Adrenal gland (tissue), 12 donors: ENCODE results near the gene CCDC63. TPM values are rescaled to one million over a fixed set of nuclear protein-coding genes. Genes with fewer than 3 reads are reported as not detected.

Experiments used
- DNase-seq, 7 donors: peaks; one replicate each; pipeline ENCODE4 v3.0.0-alpha.2; 2019 to 2020
- H3K27ac ChIP-seq, 5 donors: fragments of 200-600 bp; sonication (generic) in 4 of 5; 1 replicate in 3 of 5; 2 replicates in 2 of 5; pipeline versions ENCODE4 v1.5.1 to v1.8.0; 2016 to 2020; ENCODE audit warnings: mild to moderate bottlenecking in 1 of 5
- H3K27me3 ChIP-seq: fragments of 200-600 bp; 2 replicates; pipeline ENCODE4 v1.8.0; 2021
- H3K36me3 ChIP-seq, 2 donors: fragments of 200-600 bp; replicated peaks in 1 of 2; 1 replicate in 1 of 2; 2 replicates in 1 of 2; pipeline versions ENCODE4 v1.5.1 to v1.8.0; 2018 to 2022
- H3K4me1 ChIP-seq, 2 donors: fragments of 200-600 bp; replicated peaks in 1 of 2; 1 replicate in 1 of 2; 2 replicates in 1 of 2; pipeline versions ENCODE4 v1.5.1 to v1.8.0; 2018 to 2021
- H3K4me3 ChIP-seq, 4 donors: fragments of 200-600 bp; sonication (generic) in 3 of 4; one replicate each; pipeline ENCODE4 v1.5.1; 2016 to 2018
- H3K9me3 ChIP-seq, 3 donors: fragments of 200-600 bp; sonication (generic) in 1 of 3; replicated peaks in 1 of 3; 1 replicate in 2 of 3; 2 replicates in 1 of 3; pipeline versions ENCODE4 v1.5.1 to v1.8.0; 2016 to 2021
- POLR2A ChIP-seq, 2 donors: fragments of 450-650 bp; IDR thresholded peaks; one replicate each; pipeline ENCODE4 v1.6.1; 2017; ENCODE audit warnings: antibody characterized with exemption in 2 of 2, mild to moderate bottlenecking in 2 of 2, moderate library complexity in 1 of 2
- WGBS, 4 donors: extraction: QIAGEN DNeasy Blood & Tissue Kit in 2 of 4; methylation state at CpG; one replicate each; pipeline versions ENCODE4 v1.1.5 to v1.1.7; 2013 to 2017; 5-methylcytosine and 5-hydroxymethylcytosine counted together
- intact Hi-C, 2 donors: fragments of 100-400 bp; cut with DNase I; formaldehyde crosslinking; loops; one replicate each; pipeline versions ENCODE4 v1.14.1 to v1.15.0; 2022 to 2023
- polyA plus RNA-seq, 3 donors: library from polyadenylated mRNA; stranded (reverse); fragments of 200-250 nt in 2 of 3; fragments of 350-450 nt in 1 of 3; fragmentation: Illumina TruSeq in 1 of 3; extraction: RNeasy Lipid Tissue Mini Kit (QIAGEN cat#74804) in 1 of 3; gene quantifications; one replicate each; pipeline ENCODE4 v1.2.3, GENCODE V29; 2013 to 2014
- total RNA-seq, 9 donors: library from RNA; depleted of rRNA in 4 of 9; stranded (reverse); fragments of >200 nt in 4 of 9; fragments of 120-200 nt in 1 of 9; fragmentation: NEBNext Ultra II Directional in 1 of 9; extraction: Animal tissue kit (Norgen Biotek cat#: 25700) in 1 of 9; gene quantifications; one replicate each; pipeline versions ENCODE4 v1.1.0 to v1.2.4, GENCODE V29; 2013 to 2023
- TF ChIP-seq, protein P1 (sequence below), 6 experiments: fragments of 450-650 bp in 4 of 6; fragments of 200-600 bp in 2 of 6; sonication (generic) in 1 of 6; IDR thresholded peaks; 1 replicate in 5 of 6; 2 replicates in 1 of 6; pipeline versions ENCODE4 v1.5.1 to v1.8.0; 2016 to 2021; ENCODE audit warnings: antibody characterized with exemption in 6 of 6, mild to moderate bottlenecking in 2 of 6, moderate library complexity in 1 of 6
- donor health status: healthy with polysubstance abuse.
- donor health status: Bipolar disorder and iron deficiency.
- donor health status: DM: yes; HTN: yes; CAD: no.
- donor health status: DM: no; HTN: no; CAD: no.
- donor health status: DM: no; HTN: no; CAD: no.
- donor health status: DM: yes; HTN: yes; CAD: no.

The CCDC63 gene
- total and polyA plus RNA-seq, 12 donors, result not detected

DNA sequence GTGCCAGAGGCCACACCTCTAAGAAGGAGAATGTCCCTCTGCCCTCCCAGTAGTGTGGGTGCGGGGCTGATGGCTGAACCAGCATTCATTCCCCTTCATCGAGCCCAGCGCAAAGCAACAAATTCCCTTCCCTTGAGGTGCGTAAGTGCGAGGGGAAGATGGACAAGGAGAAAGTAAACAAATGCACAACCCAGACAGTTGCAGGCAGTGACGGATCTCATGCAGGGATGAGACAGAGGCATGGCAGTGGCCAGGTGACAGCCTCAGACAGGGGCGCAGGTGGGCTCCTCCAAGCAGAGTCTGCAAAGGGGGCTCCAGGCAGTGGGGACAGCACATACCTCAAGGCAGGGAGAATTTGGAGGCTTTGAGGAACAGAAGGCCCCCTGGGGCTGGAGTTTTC lies 75.9 kb downstream of the CCDC63 start:
- Histone ChIP-seq H3K27ac (no peak overlapping the region), H3K4me1 (no peaks in the 10 kb centered on the region), H3K9me3 (no peaks in the 10 kb centered on the region), H3K27me3 (no peaks in the 10 kb centered on the region), H3K36me3 (no peaks in the 10 kb centered on the region), H3K4me3 (no peak overlapping the region)
- whole genome bisulfite sequencing, 4 donors, result 77 to 84% (median 83%) methylated on average over 7 of the region's 7 CpGs
- intact Hi-C loops, result no loop called here
- no peak for DNase-seq
- no peak for TF ChIP-seq POLR2A (IDR thresholded peaks at IDR 0.05)
- TF ChIP-seq, protein P1, sequence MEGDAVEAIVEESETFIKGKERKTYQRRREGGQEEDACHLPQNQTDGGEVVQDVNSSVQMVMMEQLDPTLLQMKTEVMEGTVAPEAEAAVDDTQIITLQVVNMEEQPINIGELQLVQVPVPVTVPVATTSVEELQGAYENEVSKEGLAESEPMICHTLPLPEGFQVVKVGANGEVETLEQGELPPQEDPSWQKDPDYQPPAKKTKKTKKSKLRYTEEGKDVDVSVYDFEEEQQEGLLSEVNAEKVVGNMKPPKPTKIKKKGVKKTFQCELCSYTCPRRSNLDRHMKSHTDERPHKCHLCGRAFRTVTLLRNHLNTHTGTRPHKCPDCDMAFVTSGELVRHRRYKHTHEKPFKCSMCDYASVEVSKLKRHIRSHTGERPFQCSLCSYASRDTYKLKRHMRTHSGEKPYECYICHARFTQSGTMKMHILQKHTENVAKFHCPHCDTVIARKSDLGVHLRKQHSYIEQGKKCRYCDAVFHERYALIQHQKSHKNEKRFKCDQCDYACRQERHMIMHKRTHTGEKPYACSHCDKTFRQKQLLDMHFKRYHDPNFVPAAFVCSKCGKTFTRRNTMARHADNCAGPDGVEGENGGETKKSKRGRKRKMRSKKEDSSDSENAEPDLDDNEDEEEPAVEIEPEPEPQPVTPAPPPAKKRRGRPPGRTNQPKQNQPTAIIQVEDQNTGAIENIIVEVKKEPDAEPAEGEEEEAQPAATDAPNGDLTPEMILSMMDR (IDR thresholded peaks at IDR 0.05), result no peak

DNA sequence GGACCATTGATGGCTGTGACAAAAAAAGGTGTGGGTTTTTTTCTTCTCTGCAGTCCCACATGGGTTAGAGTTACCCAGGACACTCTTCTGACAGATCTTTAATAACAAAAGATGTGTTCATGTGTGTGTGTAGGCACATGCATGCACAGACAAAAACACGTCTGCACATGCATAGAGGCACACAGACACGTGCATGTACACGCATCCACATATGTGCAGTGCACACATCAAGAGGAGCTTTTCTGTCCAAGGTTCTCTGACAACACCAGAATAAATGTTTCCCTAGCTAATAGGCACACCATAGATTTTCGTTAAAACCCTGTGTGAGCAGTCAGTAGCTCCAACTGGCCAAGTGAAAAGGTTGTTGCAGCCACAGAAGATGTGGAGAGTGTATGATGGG lies 76.4 kb downstream of the CCDC63 start:
- no peak overlapping the region for H3K27ac ChIP-seq
- 76 to 85% (median 82%) methylated on average over 3 to 4 of the region's 4 CpGs for WGBS, 4 donors
- TF ChIP-seq, protein P1 (IDR thresholded peaks at IDR 0.05), result no peak
- no peak for TF ChIP-seq POLR2A (IDR thresholded peaks at IDR 0.05)
- H3K27me3 ChIP-seq, result no peaks in the 10 kb centered on the region
- no peak overlapping the region for H3K4me3 ChIP-seq
- intact Hi-C loops, result no loop called here
- H3K36me3 ChIP-seq, result no peaks in the 10 kb centered on the region
- no peaks in the 10 kb centered on the region for H3K4me1 ChIP-seq
- no peaks in the 10 kb centered on the region for H3K9me3 ChIP-seq
- DNase-seq, result no peak

DNA sequence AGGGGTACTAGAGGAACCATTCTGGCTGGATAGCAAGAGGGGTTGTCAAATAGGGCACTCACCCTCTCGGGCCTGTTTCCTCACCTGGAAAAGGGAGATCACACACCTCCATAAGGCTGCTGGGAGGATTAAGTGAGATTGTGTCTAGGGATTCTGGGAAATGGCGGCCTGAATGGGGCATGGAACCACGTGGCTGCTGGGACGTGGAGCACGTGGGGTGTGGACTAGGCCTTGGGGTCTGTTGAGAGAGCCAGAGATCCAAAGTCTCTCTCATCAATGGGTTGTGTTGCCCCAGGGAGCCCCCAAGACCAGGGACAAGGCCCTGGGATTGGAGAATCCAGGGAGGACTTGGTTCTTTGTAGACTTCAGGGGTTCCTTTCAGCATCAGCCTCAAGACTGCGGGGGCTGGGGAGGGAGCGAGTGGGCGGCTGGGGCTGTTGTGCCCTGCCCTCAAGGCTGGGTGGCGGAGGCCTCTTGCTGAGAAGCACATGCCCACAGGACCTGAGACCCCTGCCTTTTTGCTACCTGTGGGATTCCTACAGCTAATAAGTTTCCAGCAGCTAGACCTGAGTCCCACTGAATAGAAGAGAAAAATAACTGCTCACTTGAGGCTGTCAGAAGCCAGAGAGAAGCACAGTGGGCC lies 77.0 kb downstream of the CCDC63 start:
- Histone ChIP-seq H3K27ac (no peak overlapping the region), H3K4me1 (no peaks in the 10 kb centered on the region), H3K9me3 (no peaks in the 10 kb centered on the region), H3K27me3 (no peaks in the 10 kb centered on the region), H3K4me3 (no peak overlapping the region), H3K36me3 (no peaks in the 10 kb centered on the region)
- WGBS, 4 donors, result 89 to 91% (median 90%) methylated on average over 6 to 9 of the region's 9 CpGs
- no peak for DNase-seq
- intact Hi-C loops, result no loop called here
- no peak for TF ChIP-seq POLR2A (IDR thresholded peaks at IDR 0.05)
- TF ChIP-seq, protein P1 (IDR thresholded peaks at IDR 0.05), result no peak

DNA sequence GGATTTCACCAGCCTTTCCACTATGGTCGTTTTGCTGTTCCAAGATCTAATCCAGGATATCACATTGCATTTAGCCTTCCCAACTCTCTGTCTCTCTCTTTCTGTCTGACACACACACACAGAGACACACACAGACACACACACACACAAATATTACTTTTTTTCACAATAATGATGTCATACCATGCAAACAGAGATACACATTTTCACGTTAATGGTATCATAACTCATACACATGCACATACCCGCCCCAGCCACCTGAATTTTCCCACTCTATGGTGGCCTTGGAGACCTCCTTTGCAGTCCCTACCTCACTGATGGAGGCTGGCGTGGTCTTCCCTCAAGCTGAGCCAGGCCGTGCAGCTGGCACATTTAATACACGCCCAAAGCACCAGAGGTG lies 80.8 kb downstream of the CCDC63 start:
- no peak for DNase-seq
- Histone ChIP-seq H3K27ac (no peak overlapping the region), H3K9me3 (no peaks in the 10 kb centered on the region), H3K27me3 (no peaks in the 10 kb centered on the region), H3K4me3 (no peak overlapping the region), H3K4me1 (no peaks in the 10 kb centered on the region), H3K36me3 (no peaks in the 10 kb centered on the region)
- TF ChIP-seq POLR2A (IDR thresholded peaks at IDR 0.05), result no peak
- TF ChIP-seq, protein P1 (IDR thresholded peaks at IDR 0.05), result no peak
- intact Hi-C loops, result no loop called here
- WGBS, 4 donors, result 58 to 62% (median 61%) methylated on average over 6 of the region's 6 CpGs
